Memory B cell (primary cell): ENCODE data around the gene TRAPPC1.

Experiments used
- ATAC-seq: fragments of 150-1000 bp; cut with Tn5 transposase; 2 replicates; pipeline ENCODE4 v1.10.0; 2021; ENCODE audit warnings: low read depth, mild to moderate bottlenecking, moderate library complexity
- DNase-seq, 2 donors: peaks; one replicate each; pipeline ENCODE4 v3.0.0; 2022; ENCODE audit warnings: low spot score in 2 of 2
- H3K27ac Mint-ChIP-seq: one replicate; pipeline ENCODE4 v1.8.0; 2022; ENCODE audit warnings: mild to moderate bottlenecking, moderate library complexity, mixed read lengths
- H3K27me3 Mint-ChIP-seq: one replicate; pipeline ENCODE4 v1.8.0; 2022; ENCODE audit warnings: mixed read lengths
- H3K36me3 Mint-ChIP-seq: one replicate; pipeline ENCODE4 v1.8.0; 2022; ENCODE audit warnings: mild to moderate bottlenecking, mixed read lengths
- H3K4me1 Mint-ChIP-seq: one replicate; pipeline ENCODE4 v1.8.0; 2022; ENCODE audit warnings: mixed read lengths
- H3K4me3 Mint-ChIP-seq: one replicate; pipeline ENCODE4 v1.8.0; 2022; ENCODE audit warnings: mild to moderate bottlenecking, moderate library complexity, mixed read lengths
- H3K9me3 Mint-ChIP-seq: one replicate; pipeline ENCODE4 v1.8.0; 2022; ENCODE audit warnings: mixed read lengths

The TRAPPC1 gene

DNA sequence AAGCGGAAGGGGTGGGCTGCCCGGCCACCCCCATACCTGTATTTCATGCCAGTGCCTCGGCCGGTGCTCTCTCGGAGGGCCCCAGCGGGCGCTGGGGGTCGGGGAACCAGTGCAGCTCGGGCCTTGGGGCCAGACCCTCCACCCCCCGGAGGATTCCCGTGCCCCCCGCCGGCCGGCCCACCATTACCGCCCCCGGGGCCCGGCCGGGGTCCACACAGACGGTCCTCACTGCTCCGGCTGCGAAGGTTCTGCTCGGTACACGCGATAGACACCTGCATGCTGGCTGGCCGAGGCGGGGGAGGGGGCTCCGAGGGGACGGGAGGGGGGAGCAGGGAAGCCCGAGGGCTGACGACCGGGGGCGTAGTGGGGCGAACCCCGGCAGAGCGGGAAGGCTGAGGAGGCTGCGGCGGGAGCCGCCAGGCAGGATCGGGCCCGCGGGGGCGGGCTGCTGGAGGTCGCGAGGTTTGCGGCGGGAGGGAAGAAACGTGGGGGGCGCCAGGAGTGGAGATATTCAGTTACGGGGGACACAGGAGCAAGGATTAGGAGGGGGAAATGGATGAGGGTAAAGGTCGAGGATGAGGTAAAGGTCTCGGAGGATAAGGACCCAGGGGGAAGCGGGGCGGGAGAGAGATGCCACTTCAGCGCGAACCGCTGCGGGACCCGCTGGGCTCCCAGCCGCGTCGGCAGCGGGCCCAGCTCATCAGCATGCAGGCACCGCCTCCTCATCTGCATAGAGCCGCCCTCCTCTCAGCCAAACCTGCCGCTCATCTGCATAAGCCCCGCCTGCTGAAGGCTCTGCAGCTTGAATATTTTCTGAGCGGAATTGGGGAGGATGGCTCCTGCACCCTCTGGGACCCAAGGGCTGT lies 2.4 kb downstream of the TRAPPC1 start, which contains the start of gene KCNAB3:
TSS of gene KCNAB3 (minus strand) at position 699 of the 866 bp plus-strand sequence. CDS start at position 278, 421 bp downstream.
- Mint-ChIP-seq H3K27me3 (no peaks in the 10 kb centered on the region), H3K27ac (peak within 1 kb of the TSS; percentile 64), H3K4me1 (peaks cover 18% of the 10 kb centered on the region), H3K4me3 (peak within 1 kb of the TSS; percentile 92), H3K9me3 (no peaks in the 10 kb centered on the region), H3K36me3 (peaks cover 4% of the 10 kb centered on the region)
- peak; percentile 10 for ATAC-seq
- DNase-seq: peak in 1 of 2 donors; percentile 44

DNA sequence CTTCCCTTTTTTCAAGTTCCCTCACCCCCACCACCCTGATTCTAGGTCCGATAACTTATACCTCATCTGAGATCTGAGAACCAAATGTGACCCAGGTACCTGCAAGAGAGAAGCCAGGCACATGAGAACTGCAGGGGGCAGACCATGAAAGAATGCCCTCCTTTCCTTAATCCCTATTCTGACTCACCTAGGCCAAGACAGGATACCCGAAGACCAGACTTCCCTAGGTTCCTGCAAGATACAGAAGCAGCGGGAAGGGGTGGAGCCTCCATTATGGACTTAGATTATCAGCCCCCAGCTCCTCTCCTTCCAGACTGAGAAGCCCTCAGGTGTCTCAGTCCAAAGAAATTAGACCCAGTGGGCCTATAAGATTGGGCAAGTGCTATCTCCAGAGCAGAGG lies 4.2 kb downstream of the TRAPPC1 start:
- no peak for ATAC-seq
- Mint-ChIP-seq H3K27ac (no peak overlapping the region), H3K36me3 (peaks cover 4% of the 10 kb centered on the region), H3K27me3 (no peaks in the 10 kb centered on the region), H3K9me3 (no peaks in the 10 kb centered on the region), H3K4me3 (no peak overlapping the region), H3K4me1 (peaks cover 9% of the 10 kb centered on the region)
- DNase-seq: no peak

DNA sequence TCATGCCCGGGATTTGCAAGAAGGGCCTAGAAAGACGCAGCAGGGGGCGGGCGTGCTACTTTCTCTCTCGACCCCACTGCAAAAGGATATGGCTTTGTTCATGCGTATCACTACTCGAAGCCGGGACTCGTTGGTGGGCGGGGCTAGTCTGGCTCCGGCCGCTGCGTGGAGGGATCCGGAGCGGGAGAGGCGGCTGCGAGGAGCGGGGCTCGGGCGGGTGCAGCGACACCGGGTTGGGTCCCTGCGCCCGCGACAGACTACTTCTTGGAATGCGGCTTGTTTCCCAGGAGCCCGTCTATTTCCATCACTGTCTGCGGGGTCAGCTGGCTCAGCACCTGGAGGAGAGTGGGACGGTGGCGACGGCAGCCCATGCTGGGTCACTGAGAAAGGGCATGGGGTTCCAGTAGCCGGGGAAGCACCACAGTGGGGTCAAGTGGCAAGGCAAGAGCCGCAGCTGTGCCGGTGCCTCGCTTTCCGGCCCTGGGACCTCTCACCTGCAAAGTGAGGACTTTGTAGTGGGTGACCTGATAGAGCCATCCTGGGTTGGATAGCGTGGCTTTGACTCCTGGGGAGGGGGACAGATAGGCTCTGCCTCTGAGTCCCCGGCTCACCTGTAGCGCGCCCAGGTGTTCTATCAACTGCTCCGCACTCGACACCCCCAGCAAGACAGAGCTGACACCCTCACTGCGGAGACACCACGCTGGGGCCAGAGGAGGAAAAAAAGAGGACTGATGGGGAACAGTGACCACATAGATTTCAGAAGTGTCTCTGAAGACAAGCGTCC lies 8.7 kb downstream of the TRAPPC1 start:
- ATAC-seq (peak; percentile 97), DNase-seq (peak; percentile 59 to 65)
- H3K4me1 Mint-ChIP-seq: peaks cover 5% of the 10 kb centered on the region
- H3K27me3 Mint-ChIP-seq: no peaks in the 10 kb centered on the region
- H3K9me3 Mint-ChIP-seq: no peaks in the 10 kb centered on the region
- peaks cover 2% of the 10 kb centered on the region for H3K36me3 Mint-ChIP-seq
- peak overlapping the region; percentile 76 for H3K27ac Mint-ChIP-seq
- peak overlapping the region; percentile 80 for H3K4me3 Mint-ChIP-seq

DNA sequence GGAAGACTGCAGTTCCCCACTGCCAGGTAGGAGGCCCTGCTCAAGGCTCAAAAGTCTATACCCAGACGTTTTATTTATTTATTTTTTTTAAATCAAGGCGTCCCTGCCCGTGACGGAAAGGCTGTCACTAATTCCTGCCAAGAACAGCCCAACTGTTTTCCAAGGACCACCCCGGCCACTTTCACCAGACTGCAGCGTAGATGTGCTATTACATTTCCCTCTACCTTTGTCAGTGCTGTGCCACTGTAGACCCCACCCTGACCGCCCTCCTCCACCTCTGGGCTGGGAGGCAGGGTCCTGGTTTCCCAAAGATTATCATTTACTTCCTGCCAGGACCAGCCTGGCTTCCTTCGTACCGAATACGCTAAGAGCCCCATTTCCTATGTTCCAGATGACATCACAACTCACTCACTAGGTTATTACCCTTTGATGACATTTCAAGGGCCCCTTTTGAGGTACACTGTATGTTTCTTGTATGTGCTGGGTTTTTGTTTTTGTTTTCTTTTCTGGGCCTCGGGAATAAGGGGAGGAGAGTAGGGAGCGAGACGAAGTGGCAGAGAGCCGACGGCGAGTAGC lies 9.4 kb downstream of the TRAPPC1 start:
- H3K36me3 Mint-ChIP-seq: no peaks in the 10 kb centered on the region
- H3K27me3 Mint-ChIP-seq: no peaks in the 10 kb centered on the region
- H3K27ac Mint-ChIP-seq: peak overlapping the region; percentile 76
- peak overlapping the region; percentile 80 for H3K4me3 Mint-ChIP-seq
- no peaks in the 10 kb centered on the region for H3K9me3 Mint-ChIP-seq
- ATAC-seq (peak; percentile 26), DNase-seq (no peak)
- H3K4me1 Mint-ChIP-seq: peaks cover 5% of the 10 kb centered on the region

DNA sequence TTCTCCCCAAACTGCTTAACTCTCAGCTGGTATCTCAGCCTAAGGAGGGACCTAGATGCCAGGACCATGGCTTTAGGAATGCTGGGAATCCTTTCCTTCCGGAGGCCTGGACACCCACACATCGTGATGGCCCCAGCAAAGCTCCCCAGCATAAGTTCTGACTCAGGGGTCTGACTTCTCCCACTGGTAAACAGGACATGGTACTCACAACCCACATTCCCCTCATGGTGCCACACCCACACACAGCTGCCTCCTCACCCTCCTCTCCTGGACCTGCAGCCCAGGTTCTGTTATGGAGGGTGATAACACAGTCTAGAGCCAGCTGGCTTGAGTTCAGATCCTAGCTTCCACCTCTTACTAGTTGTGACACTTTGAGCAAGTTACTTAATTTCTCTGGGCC lies 14.9 kb downstream of the TRAPPC1 start:
- Mint-ChIP-seq H3K4me1 (peaks cover 17% of the 10 kb centered on the region), H3K36me3 (no peaks in the 10 kb centered on the region), H3K27ac (peak overlapping the region; percentile 84), H3K4me3 (peak overlapping the region; percentile 99), H3K9me3 (no peaks in the 10 kb centered on the region), H3K27me3 (no peaks in the 10 kb centered on the region)
- DNase-seq (no peak), ATAC-seq (no peak)

DNA sequence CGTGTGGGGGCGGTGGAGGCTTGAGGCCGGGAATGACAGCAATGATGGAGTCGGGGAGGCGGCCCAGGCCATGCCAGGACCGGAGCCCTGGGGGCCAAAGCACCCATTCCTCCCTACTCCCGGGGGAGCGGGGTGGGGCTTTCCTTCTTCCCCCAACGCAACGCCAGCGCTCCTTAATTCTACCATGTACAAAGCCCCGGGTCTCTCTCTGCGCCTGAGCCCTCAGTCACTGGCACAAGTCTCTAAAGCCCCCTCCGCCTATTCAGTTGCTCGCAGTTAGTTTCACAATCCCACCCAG lies 15.4 kb downstream of the TRAPPC1 start:
- H3K4me3 Mint-ChIP-seq: peak overlapping the region; percentile 99
- DNase-seq (peak in 1 of 2 donors; percentile 19), ATAC-seq (no peak)
- H3K36me3 Mint-ChIP-seq: no peaks in the 10 kb centered on the region
- peaks cover 17% of the 10 kb centered on the region for H3K4me1 Mint-ChIP-seq
- no peaks in the 10 kb centered on the region for H3K9me3 Mint-ChIP-seq
- H3K27ac Mint-ChIP-seq: peak overlapping the region; percentile 84
- H3K27me3 Mint-ChIP-seq: no peaks in the 10 kb centered on the region

DNA sequence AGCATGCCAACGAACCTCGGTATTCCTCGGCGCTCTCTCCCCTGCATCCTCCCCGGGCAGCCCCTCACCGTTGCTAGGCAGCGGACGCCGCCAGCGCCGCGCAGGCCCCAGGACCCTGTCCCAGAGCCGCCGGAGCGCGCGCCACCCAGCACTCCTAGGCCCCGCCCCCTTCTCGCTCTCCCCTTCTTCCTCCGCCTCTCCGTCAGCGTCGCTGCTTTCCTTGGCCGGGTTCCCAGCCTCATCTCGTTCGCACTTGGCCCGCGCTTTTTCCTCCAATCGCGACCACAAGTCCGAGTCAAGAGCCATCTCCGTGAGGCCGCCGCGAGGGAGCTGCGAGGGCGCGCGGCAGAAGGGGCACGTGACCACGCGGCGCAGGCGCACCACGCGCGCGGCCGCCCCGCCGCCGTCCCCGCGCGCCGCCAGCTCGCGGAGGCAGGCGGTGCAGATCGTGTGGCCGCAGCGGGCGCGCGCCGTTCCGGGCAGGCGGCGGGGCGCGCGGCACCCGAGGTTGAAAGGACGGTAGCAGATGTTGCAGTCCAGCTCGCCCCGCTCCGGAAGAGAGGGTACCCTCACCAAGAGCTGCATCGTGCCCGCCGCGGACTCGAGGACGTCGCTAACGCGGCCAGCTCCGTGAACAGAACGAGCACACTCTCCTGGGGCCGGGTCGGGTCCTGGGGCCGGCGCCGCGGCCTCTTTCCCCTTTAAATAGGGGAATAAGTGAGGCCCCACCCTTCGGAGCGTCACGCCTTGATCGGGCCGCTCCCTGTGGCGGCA lies 15.9 kb downstream of the TRAPPC1 start, which contains the start of gene RNF227:
TSS of gene RNF227 (minus strand) at position 679 of the 774 bp plus-strand sequence. CDS start at position 585, 94 bp downstream.
- Mint-ChIP-seq H3K4me3 (peak within 1 kb of the TSS; percentile 99), H3K27ac (peak within 1 kb of the TSS; percentile 92), H3K27me3 (no peaks in the 10 kb centered on the region), H3K36me3 (no peaks in the 10 kb centered on the region), H3K4me1 (peaks cover 17% of the 10 kb centered on the region), H3K9me3 (no peaks in the 10 kb centered on the region)
- DNase-seq: peak; percentile 74 to 80
- ATAC-seq: peak; percentile 84

DNA sequence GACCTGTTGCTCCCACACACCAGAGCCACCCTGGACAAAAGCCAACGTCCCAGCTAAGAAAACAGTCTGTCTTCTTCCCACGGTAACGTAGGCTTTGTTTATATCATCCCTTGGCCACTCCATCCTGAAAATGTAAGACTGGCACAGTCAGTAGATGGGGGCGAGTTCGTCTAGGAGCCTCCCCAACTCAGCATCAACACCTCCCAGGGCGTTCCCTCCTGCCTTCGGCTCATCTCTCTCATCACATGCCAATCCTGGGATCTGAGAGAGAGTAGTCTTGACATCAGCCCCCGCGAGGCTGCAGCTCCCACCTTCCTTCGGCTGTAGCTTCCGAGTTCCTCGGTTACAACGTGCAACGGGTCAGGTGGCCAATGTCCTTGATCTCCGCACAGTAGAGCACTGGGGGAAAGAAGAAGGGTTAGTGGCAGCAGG lies 16.6 kb downstream of the TRAPPC1 start:
- H3K4me1 Mint-ChIP-seq: peaks cover 17% of the 10 kb centered on the region
- peak overlapping the region; percentile 99 for H3K4me3 Mint-ChIP-seq
- H3K9me3 Mint-ChIP-seq: no peaks in the 10 kb centered on the region
- DNase-seq (no peak), ATAC-seq (no peak)
- H3K27me3 Mint-ChIP-seq: no peaks in the 10 kb centered on the region
- H3K27ac Mint-ChIP-seq: peak overlapping the region; percentile 92
- peaks cover 2% of the 10 kb centered on the region for H3K36me3 Mint-ChIP-seq

DNA sequence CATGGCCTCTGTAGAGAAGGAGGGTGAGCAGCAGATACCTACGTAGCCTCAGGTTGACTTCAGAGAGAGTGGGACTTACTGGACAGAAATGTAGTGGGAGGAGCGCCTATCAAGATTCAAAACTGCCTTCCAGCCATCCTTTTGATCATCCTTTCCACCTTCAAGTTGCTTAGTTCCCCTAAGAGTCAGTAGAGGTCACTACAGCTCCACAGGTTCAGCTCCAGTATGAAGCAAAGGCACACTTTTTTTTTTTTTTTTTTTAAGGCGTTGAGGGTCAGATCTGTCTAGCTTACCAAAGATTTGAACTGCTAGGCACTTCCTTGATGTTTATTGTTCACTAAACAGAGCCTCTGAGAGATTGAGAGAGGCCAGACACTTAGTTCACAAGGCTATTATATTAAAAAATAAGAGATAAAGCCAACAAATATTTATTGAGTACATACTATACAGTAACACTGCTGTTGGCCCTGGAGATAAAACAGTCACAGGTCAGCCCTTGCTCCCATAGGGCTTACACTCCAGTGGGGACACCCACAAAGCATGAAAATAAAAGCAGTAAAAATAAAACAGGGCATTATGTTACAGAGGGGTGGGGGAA lies 18.7 kb downstream of the TRAPPC1 start:
- ATAC-seq (peak; percentile 42), DNase-seq (peak; percentile 33 to 53)
- Mint-ChIP-seq H3K4me1 (peaks cover 17% of the 10 kb centered on the region), H3K4me3 (no peak overlapping the region), H3K36me3 (peaks cover 15% of the 10 kb centered on the region), H3K9me3 (no peaks in the 10 kb centered on the region), H3K27ac (no peak overlapping the region), H3K27me3 (no peaks in the 10 kb centered on the region)

DNA sequence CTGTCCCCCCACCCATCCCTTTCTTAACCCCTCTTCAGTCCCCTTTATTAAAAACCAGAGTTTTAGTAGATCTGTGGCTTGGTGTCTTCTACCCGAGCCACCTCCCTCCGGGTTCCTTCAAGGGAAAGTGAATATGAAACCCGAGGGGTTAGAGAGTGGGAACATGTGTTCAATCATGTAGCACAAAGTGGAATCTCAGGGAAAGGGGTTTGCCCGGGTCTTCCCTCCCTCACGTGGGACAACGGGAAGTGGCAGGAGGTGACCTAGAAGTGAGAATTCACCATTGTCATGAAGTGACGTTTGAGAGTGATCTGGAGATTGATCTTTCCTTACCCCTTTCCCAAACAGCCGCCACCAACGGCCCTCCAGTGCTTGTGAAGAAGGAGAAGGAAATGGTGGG lies 20.6 kb downstream of the TRAPPC1 start:
- DNase-seq (no peak), ATAC-seq (no peak)
- peaks cover 11% of the 10 kb centered on the region for H3K4me1 Mint-ChIP-seq
- no peak overlapping the region for H3K4me3 Mint-ChIP-seq
- H3K36me3 Mint-ChIP-seq: peaks cover 23% of the 10 kb centered on the region
- H3K27me3 Mint-ChIP-seq: no peaks in the 10 kb centered on the region
- H3K27ac Mint-ChIP-seq: no peak overlapping the region
- H3K9me3 Mint-ChIP-seq: no peaks in the 10 kb centered on the region

DNA sequence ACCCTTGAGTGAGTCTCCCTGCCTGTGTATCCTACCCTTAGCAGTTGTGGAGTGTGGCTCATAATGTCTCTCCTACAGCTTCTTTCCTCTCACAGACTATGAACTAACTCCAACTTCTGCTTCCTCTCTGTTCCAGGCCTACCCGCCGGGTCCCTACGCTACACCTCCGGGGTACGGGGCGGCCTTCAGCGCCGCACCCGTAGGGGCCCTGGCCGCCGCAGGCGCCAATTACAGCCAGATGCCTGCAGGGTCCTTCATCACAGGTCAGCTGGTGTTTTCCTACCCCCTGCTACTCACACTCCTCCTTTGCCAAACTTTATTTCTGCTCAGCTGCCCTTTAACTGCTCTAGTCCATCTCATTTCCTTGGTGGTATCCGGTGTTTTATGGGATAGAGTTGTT lies 21.0 kb downstream of the TRAPPC1 start:
- Mint-ChIP-seq H3K9me3 (no peaks in the 10 kb centered on the region), H3K4me3 (no peak overlapping the region), H3K27me3 (no peaks in the 10 kb centered on the region), H3K27ac (no peak overlapping the region), H3K4me1 (peaks cover 11% of the 10 kb centered on the region), H3K36me3 (peaks cover 23% of the 10 kb centered on the region)
- DNase-seq (no peak), ATAC-seq (no peak)

DNA sequence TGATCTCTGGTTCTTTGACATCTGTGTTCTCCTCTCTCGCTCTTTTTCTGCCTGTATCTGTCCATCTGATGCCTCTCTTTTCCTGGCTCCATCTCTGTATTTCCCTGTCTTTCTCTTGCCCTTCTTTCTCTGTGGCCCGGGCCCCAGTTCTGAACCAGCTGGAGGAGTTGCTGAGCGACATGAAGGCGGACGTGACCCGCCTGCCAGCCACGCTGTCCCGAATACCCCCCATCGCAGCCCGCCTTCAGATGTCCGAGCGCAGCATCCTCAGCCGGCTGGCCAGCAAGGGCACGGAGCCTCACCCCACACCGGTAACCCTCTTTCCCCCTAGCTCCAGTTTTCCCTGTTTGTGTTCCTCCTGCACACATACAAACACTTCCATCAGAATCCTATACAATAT lies 21.5 kb downstream of the TRAPPC1 start:
- ATAC-seq (no peak), DNase-seq (no peak)
- no peaks in the 10 kb centered on the region for H3K27me3 Mint-ChIP-seq
- peaks cover 23% of the 10 kb centered on the region for H3K36me3 Mint-ChIP-seq
- H3K27ac Mint-ChIP-seq: no peak overlapping the region
- no peaks in the 10 kb centered on the region for H3K9me3 Mint-ChIP-seq
- H3K4me1 Mint-ChIP-seq: peaks cover 6% of the 10 kb centered on the region
- no peak overlapping the region for H3K4me3 Mint-ChIP-seq

DNA sequence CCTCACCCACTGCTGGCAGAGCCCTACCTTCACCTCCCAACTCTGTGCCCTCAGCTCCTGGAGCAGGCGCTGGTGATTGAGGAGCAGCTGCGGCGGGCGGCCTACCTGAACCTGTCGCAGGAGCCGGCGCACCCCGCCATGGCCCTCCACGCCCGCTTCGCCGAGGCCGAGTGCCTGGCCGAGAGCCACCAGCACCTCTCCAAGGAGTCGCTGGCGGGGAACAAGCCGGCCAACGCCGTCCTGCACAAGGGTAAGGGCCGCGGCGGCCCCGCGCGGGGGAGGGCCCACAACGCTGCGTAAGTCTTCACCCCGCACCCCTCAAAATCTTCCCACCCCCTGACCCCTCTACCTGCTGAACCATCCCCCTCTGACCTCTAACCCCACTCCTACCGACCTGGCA lies 22.7 kb downstream of the TRAPPC1 start:
- Mint-ChIP-seq H3K27ac (no peak overlapping the region), H3K36me3 (peaks cover 29% of the 10 kb centered on the region)
- ATAC-seq: no peak

More for the DNA sequence above, 22.7 kb downstream of the TRAPPC1 start:
- DNase-seq: no peak
- Mint-ChIP-seq H3K27me3 (no peaks in the 10 kb centered on the region), H3K4me1 (no peaks in the 10 kb centered on the region), H3K4me3 (no peak overlapping the region), H3K9me3 (no peaks in the 10 kb centered on the region)
